Ishikawa (cell line): ENCODE measurements around the gene PDE4D.

Source experiments
- CEBPB ChIP-seq: IDR thresholded peaks from 2 replicates; pipeline ENCODE4 v1.6.1; 2012
- ZBTB7A ChIP-seq: IDR thresholded peaks from 2 replicates; pipeline ENCODE4 v1.6.1; 2012; ENCODE audit warnings: low read depth

DNA sequence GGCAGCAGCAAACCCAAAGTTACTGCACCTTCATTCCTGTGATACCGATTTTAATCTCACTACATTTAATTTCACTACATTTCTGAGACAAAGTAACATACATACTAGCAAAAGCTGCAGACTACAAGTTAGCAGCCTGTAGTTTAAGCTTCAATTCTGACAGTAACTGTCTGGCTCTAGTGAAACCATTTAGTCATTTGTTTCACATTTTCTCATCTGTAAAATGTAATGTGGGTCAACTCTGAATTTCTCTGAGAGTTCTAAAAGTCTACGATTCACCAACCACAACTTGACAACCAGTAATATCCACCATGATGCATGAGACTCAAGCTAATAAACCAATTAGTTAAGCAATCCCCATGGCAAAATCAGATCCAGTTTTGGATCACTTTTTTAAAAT lies 408.9 kb downstream of the PDE4D start:
- no peak for TF ChIP-seq CEBPB
- no peak for TF ChIP-seq ZBTB7A
